Left lung (tissue), 10 donors: Measurements from ENCODE around the gene CHCHD1. TPM values are rescaled to one million over a fixed set of nuclear protein-coding genes. Genes with fewer than 3 reads are reported as not detected.

Experiments used
- ATAC-seq: fragments of 200-7000 bp; cut with Tn5 transposase; one replicate; pipeline ENCODE4 v1.9.1; 2020; ENCODE audit warnings: moderate library complexity
- DNase-seq, 4 donors: peaks; one replicate each; pipeline ENCODE4 v3.0.0-alpha.2; 2013 to 2020
- H3K27ac ChIP-seq, 2 donors: fragments of 200-600 bp; sonication (generic) in 1 of 2; one replicate each; pipeline versions ENCODE4 v1.5.0 to v1.8.0; 2020 to 2021
- H3K27me3 ChIP-seq, 2 donors: fragments of 200-600 bp; sonication (generic) in 1 of 2; one replicate each; pipeline versions ENCODE4 v1.5.0 to v1.8.0; 2020 to 2021
- H3K36me3 ChIP-seq, 2 donors: fragments of 200-600 bp; sonication (generic) in 1 of 2; one replicate each; pipeline versions ENCODE4 v1.5.0 to v1.8.0; 2020 to 2021
- H3K4me1 ChIP-seq, 2 donors: fragments of 200-600 bp; one replicate each; pipeline ENCODE4 v1.8.0; 2021
- H3K4me3 ChIP-seq, 2 donors: fragments of 200-600 bp; sonication (generic) in 1 of 2; one replicate each; pipeline versions ENCODE4 v1.5.0 to v1.8.0; 2020 to 2021; ENCODE audit warnings: mild to moderate bottlenecking in 1 of 2
- H3K9me3 ChIP-seq, 2 donors: fragments of 200-600 bp; sonication (generic) in 1 of 2; one replicate each; pipeline versions ENCODE4 v1.5.0 to v1.8.0; 2020 to 2021
- intact Hi-C, 2 donors: fragments of 100-400 bp; cut with DNase I; formaldehyde crosslinking; loops; one replicate each; pipeline versions ENCODE4 v1.11.2 to v1.14.2; 2022
- polyA plus RNA-seq, 6 donors: library from polyadenylated mRNA; unstranded; fragments of 120-200 nt; gene quantifications; one replicate each; pipeline ENCODE4 v1.2.1, GENCODE V29; 2013; ENCODE audit not compliant: insufficient read length in 6 of 6
- total RNA-seq, 2 donors: library from RNA; stranded (reverse); fragmentation: NEBNext Ultra II Directional; extraction: Animal tissue kit (Norgen Biotek cat#: 25700); gene quantifications; one replicate each; pipeline ENCODE4 v1.2.1, GENCODE V29; 2021
- TF ChIP-seq, protein P1 (sequence below), 2 donors: fragments of 200-600 bp; sonication (generic) in 1 of 2; IDR thresholded peaks; one replicate each; pipeline versions ENCODE4 v1.5.0 to v1.8.0; 2021; ENCODE audit warnings: antibody characterized with exemption in 2 of 2
- donor health status: DM: no; HTN: yes; CAD: no.
- donor health status: DM: no; HTN: no; CAD: no.

CHCHD1 gene
- total and polyA plus RNA-seq, 8 donors, result 24.8 to 41.5 (median 37.5) TPM

DNA sequence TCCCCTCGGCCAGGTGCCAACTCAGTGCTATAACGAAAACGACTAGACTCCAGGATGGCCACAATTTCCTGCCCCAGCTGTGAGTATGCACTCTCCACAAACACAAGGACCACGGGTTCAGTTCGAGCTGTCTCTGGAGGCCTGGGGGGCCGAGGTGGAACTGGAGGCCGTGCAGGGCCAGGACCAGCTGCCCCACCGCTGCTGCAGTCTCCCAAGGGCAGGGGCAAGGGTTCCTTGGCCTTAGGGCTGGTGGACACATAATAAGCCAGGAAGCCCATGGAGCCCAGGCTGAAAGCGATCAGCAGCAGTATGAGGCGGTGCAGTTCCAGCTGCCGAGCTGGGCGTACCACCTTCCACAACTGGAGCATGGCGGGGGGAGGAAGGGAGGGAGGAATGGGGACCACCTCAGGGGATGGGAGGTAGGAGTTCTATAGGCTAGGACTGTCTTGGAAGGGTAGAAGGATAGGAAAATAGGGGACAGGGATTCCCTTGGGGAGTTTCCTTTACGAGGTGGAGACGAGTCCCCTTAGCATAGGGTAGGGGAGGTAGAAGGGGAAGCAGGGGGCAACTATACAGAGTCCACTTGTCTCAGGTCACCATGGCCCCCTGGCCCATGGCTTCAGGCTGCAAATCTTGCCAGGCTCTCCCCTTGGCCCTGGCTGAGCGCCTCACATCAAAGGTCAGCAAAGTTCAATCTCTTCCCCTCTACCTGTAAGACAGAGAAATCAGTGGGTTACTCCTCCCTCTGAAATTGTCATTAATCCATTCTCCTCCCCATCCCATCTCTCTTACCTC lies 26.4 kb downstream of the CHCHD1 start:
- intact Hi-C loops, result no loop called here
- H3K36me3 ChIP-seq, result peaks cover 0 to 61% of the 10 kb centered on the region in 2 donors
- TF ChIP-seq, protein P1, sequence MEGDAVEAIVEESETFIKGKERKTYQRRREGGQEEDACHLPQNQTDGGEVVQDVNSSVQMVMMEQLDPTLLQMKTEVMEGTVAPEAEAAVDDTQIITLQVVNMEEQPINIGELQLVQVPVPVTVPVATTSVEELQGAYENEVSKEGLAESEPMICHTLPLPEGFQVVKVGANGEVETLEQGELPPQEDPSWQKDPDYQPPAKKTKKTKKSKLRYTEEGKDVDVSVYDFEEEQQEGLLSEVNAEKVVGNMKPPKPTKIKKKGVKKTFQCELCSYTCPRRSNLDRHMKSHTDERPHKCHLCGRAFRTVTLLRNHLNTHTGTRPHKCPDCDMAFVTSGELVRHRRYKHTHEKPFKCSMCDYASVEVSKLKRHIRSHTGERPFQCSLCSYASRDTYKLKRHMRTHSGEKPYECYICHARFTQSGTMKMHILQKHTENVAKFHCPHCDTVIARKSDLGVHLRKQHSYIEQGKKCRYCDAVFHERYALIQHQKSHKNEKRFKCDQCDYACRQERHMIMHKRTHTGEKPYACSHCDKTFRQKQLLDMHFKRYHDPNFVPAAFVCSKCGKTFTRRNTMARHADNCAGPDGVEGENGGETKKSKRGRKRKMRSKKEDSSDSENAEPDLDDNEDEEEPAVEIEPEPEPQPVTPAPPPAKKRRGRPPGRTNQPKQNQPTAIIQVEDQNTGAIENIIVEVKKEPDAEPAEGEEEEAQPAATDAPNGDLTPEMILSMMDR (IDR thresholded peaks at IDR 0.05), result no peak
- ATAC-seq (no peak), DNase-seq (no peak)
- no peak overlapping the region for H3K27ac ChIP-seq
- no peaks in the 10 kb centered on the region for H3K9me3 ChIP-seq
- H3K4me3 ChIP-seq, result no peak overlapping the region
- no peaks in the 10 kb centered on the region for H3K27me3 ChIP-seq
- H3K4me1 ChIP-seq, result peaks cover 5 to 51% of the 10 kb centered on the region in 2 donors

DNA sequence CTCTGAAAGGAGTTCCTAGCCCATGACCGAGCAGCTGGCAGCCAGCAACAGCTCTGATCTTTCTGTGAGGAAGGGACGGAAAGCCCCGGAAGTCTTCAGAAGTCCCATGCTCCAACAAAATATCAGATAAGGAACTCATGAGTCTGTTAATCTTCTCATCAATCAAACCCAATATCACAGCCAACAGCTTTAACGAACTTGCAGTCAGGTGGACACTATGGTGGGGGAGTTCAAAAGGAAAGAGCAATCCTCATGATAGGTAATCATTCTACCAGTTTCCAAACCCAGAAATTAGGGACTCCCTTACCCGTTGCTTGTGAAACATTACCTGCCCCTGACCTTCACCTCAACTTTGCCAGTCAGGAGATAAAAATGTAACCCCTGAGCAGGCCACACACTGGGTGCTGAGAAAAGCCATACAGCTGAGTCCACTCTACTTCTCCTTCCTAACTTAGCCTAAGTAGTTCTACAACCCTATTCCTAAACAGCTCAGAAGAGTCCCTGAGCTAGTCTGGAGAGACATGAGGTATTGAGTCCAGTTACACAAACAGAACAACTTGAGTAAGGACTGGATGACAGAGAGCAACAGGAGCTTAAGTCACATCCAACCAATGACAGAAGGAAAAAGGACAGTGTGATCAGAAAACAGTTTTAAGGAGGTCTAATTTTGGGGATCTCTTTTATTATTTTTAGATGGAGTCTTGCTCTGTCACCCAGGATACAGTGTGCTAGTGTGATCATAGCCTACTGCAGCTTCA lies 27.4 kb downstream of the CHCHD1 start:
- no peak for ATAC-seq
- H3K4me1 ChIP-seq, result peaks cover 5 to 51% of the 10 kb centered on the region in 2 donors
- H3K9me3 ChIP-seq, result no peaks in the 10 kb centered on the region
- TF ChIP-seq, protein P1 (IDR thresholded peaks at IDR 0.05), result no peak
- intact Hi-C loops, result no loop called here
- H3K27ac ChIP-seq, result no peak overlapping the region
- H3K4me3 ChIP-seq, result no peak overlapping the region
- no peaks in the 10 kb centered on the region for H3K27me3 ChIP-seq
- DNase-seq, result no peak
- peaks cover 0 to 61% of the 10 kb centered on the region in 2 donors for H3K36me3 ChIP-seq

DNA sequence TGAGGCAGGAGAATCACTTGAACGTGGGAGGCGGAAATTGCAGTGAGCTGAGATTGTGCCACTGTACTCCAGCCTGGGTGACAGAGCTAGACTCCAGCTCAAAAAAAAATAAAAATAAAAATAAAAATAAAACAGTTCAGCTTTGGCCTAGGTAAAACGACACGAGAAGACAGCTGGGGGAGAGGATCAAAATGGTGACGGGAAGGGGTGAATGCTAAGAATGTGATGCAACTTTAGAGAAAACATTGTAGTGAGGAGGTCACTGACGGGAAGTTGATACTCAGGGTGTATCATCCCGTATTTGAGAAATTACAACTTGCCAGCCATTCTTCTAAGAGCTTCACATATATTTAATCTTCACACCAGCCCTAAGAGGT lies 28.5 kb downstream of the CHCHD1 start:
- Histone ChIP-seq H3K36me3 (peaks cover 0 to 60% of the 10 kb centered on the region in 2 donors), H3K4me3 (peak overlapping the region; percentile 84 to 94), H3K4me1 (peaks cover 5 to 49% of the 10 kb centered on the region in 2 donors), H3K27me3 (no peaks in the 10 kb centered on the region), H3K27ac (peak overlapping the region in 1 of 2 donors; percentile 95), H3K9me3 (no peaks in the 10 kb centered on the region)
- intact Hi-C loops, result no loop called here
- ATAC-seq, result no peak
- TF ChIP-seq, protein P1 (IDR thresholded peaks at IDR 0.05), result no peak
- no peak for DNase-seq

DNA sequence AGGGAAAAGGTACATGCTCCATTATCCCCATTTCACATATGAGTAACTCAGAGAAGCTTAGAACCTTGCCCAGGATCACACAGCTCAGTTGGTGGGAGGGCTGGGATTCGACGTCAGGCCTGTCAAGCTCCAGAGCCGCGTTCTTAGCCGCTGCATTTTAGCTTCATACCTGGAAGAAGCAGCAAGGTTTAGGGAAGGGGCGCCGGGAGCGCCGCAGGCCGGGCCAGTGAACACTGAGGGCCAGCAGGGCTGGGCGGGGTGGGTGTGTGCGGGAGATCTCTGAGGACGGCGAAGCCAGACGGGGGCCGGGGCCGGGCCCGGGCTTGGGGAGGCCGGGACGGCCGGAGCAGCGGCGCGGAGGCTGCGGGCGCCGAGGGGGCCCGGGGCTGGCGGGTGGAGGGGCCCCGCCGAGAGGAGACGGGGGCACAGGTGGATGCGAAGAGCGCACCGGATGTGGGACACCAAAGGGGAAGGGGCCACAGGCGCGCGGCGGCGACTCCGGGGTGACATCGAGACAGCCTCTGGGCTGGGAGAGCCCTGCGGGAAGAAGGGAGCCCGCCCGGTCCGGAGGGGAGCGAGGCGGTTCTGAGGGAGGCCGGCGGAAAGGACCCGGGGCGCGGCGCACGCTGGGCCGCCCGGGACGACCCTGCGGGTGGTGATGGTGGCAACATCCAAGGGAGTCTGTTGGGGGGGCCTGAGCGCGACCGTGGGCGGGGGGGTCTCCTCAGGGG lies 29.1 kb downstream of the CHCHD1 start:
- peak overlapping the region; percentile 84 to 94 for H3K4me3 ChIP-seq
- no peaks in the 10 kb centered on the region for H3K27me3 ChIP-seq
- TF ChIP-seq, protein P1 (IDR thresholded peaks at IDR 0.05), result no peak
- DNase-seq (peak in 3 of 4 donors; percentile 18 to 90 (median 50)), ATAC-seq (peak; percentile 10)
- peak overlapping the region; percentile 87 to 95 for H3K27ac ChIP-seq
- no peaks in the 10 kb centered on the region for H3K9me3 ChIP-seq
- H3K36me3 ChIP-seq, result peaks cover 0 to 54% of the 10 kb centered on the region in 2 donors
- peaks cover 5 to 54% of the 10 kb centered on the region in 2 donors for H3K4me1 ChIP-seq
- intact Hi-C loops, result no loop called here
